PC-3 (cell line): Measurements from ENCODE around the gene PDE3B.

Experiments used
- EZH2 ChIP-seq: fragments of 300-600 bp; sonication (generic); IDR thresholded peaks from one replicate; pipeline ENCODE4 v1.6.1; 2017; ENCODE audit warnings: antibody characterized with exemption, mild to moderate bottlenecking, low read length; ENCODE audit not compliant: unreplicated experiment
- EZH2phosphoT487 ChIP-seq: fragments of 300-600 bp; sonication (generic); IDR thresholded peaks from 2 replicates; pipeline ENCODE4 v1.6.1; 2018; ENCODE audit warnings: mild to moderate bottlenecking, antibody characterized with exemption, low read length, borderline replicate concordance
- TF ChIP-seq, protein P1 (sequence below): fragments of 300-600 bp; sonication (generic); conservative IDR thresholded peaks from 2 replicates; pipeline ENCODE4 v1.5.1; 2017; ENCODE audit warnings: antibody characterized with exemption, low read depth, mild to moderate bottlenecking, low read length

DNA sequence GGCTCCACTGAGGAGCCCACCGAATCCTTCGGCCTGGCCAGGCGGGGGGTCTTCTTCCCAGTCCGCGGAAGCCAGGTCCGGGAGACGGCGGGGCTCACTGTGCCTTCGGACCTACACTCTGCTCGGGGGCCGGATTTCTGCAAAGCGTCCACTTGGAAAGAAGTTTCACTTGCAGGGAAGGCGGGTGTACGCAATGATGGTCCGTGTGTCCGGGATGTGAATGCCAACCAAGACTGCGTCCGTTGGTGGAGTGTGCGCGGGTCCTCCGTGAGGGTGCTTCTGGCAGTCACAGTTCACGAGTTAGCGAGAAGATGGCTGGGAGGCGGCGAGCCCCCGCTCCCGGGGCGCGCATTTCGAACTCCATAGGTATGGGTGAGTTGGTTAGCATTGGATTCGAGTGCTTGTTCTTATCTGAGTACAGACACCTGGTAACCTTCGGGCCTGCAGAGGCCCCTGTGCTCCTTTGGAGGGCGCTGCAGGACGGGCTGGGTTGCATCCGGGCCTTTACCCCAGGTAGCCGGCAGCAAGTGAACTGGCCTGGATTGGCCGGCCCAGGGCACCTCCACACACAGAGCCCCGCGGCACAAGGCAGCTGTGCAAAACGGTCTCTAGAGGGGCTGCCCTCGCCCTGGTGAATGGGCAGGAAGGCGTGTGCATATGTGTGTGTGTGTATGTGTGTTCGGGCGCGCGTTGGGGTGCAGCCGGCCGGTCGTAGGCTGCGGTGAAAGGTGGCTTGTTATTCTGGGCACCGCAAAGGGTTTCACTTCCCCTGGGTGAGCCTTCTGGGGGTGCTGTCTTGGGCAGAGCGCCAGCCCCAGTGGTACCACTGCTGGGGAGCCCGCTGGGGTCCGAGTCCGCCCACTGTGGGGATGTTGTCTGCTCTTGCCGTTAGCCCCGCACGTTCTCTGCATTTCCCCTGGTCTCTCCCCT is 261.8 kb downstream of the PDE3B start:
- TF ChIP-seq, protein P1, sequence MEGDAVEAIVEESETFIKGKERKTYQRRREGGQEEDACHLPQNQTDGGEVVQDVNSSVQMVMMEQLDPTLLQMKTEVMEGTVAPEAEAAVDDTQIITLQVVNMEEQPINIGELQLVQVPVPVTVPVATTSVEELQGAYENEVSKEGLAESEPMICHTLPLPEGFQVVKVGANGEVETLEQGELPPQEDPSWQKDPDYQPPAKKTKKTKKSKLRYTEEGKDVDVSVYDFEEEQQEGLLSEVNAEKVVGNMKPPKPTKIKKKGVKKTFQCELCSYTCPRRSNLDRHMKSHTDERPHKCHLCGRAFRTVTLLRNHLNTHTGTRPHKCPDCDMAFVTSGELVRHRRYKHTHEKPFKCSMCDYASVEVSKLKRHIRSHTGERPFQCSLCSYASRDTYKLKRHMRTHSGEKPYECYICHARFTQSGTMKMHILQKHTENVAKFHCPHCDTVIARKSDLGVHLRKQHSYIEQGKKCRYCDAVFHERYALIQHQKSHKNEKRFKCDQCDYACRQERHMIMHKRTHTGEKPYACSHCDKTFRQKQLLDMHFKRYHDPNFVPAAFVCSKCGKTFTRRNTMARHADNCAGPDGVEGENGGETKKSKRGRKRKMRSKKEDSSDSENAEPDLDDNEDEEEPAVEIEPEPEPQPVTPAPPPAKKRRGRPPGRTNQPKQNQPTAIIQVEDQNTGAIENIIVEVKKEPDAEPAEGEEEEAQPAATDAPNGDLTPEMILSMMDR: no peak; the same call in 1 of the 2 replicates
- TF ChIP-seq EZH2: no peak
- TF ChIP-seq EZH2phosphoT487: no peak
